Spinal cord (tissue), 10 donors: Measurements from ENCODE around the gene HCN1. TPM values are rescaled to one million over a fixed set of nuclear protein-coding genes. Genes with fewer than 3 reads are reported as not detected.

Experiments
- DNase-seq, 6 donors: peaks; one replicate each; pipeline versions ENCODE4 v3.0.0 to v3.0.0-alpha.2; 2013 to 2015; ENCODE audit warnings: low spot score in 6 of 6, low read depth in 4 of 6
- H3K27ac ChIP-seq: one replicate; pipeline ENCODE4 v1.5.1; 2013; ENCODE audit warnings: low read depth, low read length, control low read depth
- H3K27me3 ChIP-seq: one replicate; pipeline ENCODE4 v1.6.1; 2013; ENCODE audit warnings: low read length; ENCODE audit not compliant: control insufficient read depth, insufficient read depth
- H3K36me3 ChIP-seq: one replicate; pipeline ENCODE4 v1.6.1; 2013; ENCODE audit warnings: low read length; ENCODE audit not compliant: control insufficient read depth, insufficient read depth
- H3K4me1 ChIP-seq: one replicate; pipeline ENCODE4 v1.6.1; 2013; ENCODE audit warnings: low read length; ENCODE audit not compliant: control insufficient read depth, insufficient read depth
- H3K4me3 ChIP-seq: one replicate; pipeline ENCODE4 v1.5.1; 2013; ENCODE audit warnings: low read depth, low read length, control low read depth
- H3K9me3 ChIP-seq: one replicate; pipeline ENCODE4 v1.6.1; 2013; ENCODE audit warnings: low read length; ENCODE audit not compliant: control insufficient read depth, insufficient read depth
- WGBS: methylation state at CpG from one replicate; pipeline ENCODE4 v1.1.5; 2013; ENCODE audit warnings: missing lambda C conversion rate; ENCODE audit not compliant: insufficient coverage; 5-methylcytosine and 5-hydroxymethylcytosine counted together
- long read RNA-seq, 4 donors: transcript quantifications; one replicate each; lab custom pipeline, GENCODE V29; 2026
- polyA plus RNA-seq, 2 donors: library from polyadenylated mRNA; unstranded; fragments of 120-200 nt; gene quantifications; one replicate each; pipeline ENCODE4 v1.2.1, GENCODE V29; 2013; ENCODE audit not compliant: insufficient read length in 2 of 2
- total RNA-seq, 2 donors: library from RNA; depleted of rRNA in 1 of 2; stranded (reverse); fragments of 120-200 nt in 1 of 2; fragments of >200 nt in 1 of 2; gene quantifications; one replicate each; pipeline versions ENCODE4 v1.2.3 to v1.2.4, GENCODE V29; 2013 to 2014
- donor health status: healthy.

HCN1 gene
- total RNA-seq (10 to 100 TPM in 1 of 2 donors, 1 to 10 TPM in 1; 1.9 to 16.7 TPM), polyA plus RNA-seq (1 to 10 TPM; 6.5 to 8.9 TPM)
- long read RNA-seq, donor 1 = 0 reads
- long read RNA-seq, donor 2 = 0 reads
- long read RNA-seq, donor 3, full-length matches to known transcripts = 1 of 1 reads
- long read RNA-seq, donor 3, partial matches to known transcripts = 0 of 1 reads
- long read RNA-seq, donor 3, other reads (novel, unspliced or antisense) = 0 of 1 reads
- long read RNA-seq, donor 4 = 0 reads

DNA sequence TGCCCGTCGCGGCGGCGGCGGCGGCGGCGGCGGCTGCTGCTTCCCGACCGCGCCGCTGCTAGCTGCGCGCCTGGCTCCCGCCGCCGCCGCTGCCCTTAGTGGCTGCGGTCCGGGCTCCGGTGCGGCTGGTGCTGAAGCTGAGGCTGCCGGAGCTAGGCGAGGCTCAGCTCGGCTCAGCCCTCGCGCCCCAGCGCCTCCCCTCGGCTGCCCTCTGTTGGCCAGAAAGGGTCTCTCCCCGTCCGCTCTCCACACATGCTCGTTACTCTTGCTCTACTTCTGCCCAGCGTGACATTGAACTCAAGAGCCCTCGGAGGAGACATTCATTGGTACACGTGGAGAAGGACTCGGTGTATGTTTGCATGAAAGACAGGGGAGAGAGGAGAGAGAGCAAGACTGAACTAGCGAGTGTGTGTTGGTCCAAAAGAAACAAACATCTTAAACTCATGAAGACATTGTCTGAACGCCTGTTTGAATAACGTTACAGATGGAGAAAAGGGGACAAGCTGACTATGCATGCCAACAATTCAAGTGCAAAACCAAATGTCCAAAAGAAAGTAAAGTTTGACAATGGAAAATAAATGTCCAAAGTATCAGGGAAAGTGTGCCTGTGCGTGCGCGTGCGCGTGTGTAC is at the start of gene HCN1:
TSS of gene HCN1 (minus strand) at position 175 of the 631 bp plus-strand sequence.
- Histone ChIP-seq H3K4me1 (peaks cover 10% of the 10 kb centered on the region), H3K27me3 (peaks cover 12% of the 10 kb centered on the region), H3K27ac (no peak within 1 kb of the TSS), H3K4me3 (peak within 1 kb of the TSS; percentile 22), H3K9me3 (no peaks in the 10 kb centered on the region), H3K36me3 (no peaks in the 10 kb centered on the region)
- WGBS = 0% methylated on average over 33 of the region's 46 CpGs
- peak; percentile 44 to 96 (median 74) for DNase-seq

GRCh38 chr5:45741110-45741509 is 44.9 kb upstream of the HCN1 start:
- Histone ChIP-seq H3K9me3 (no peaks in the 10 kb centered on the region), H3K27ac (no peak overlapping the region), H3K36me3 (no peaks in the 10 kb centered on the region), H3K4me3 (no peak overlapping the region), H3K27me3 (no peaks in the 10 kb centered on the region), H3K4me1 (no peaks in the 10 kb centered on the region)
- DNase-seq = no peak
- WGBS = 53% methylated on average over 3 of the region's 5 CpGs

DNA sequence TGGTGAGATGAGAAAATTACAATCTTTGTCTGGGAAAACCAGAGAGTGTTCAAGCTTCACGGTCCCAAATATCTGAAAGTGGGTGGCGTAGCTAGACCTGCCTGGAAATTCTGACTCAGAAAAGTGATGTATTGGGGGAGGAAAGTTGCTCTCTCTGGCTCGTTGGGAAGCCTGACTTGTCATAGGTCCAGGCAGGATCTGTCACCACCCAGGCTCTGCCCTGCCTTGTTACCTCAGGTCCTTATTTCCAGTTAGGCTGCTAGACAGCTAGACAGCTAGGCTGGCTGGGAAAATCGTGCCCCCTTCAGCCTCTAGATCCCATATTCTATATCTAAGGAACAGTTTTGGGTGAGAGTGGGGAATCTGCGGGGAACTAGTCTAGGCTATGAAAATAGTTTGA is 41.0 kb upstream of the HCN1 start:
- Histone ChIP-seq H3K27me3 (no peaks in the 10 kb centered on the region), H3K9me3 (no peaks in the 10 kb centered on the region), H3K4me3 (no peak overlapping the region), H3K4me1 (no peaks in the 10 kb centered on the region), H3K27ac (no peak overlapping the region), H3K36me3 (no peaks in the 10 kb centered on the region)
- DNase-seq = no peak
- WGBS = 76% methylated on average over 3 of the region's 5 CpGs

DNA sequence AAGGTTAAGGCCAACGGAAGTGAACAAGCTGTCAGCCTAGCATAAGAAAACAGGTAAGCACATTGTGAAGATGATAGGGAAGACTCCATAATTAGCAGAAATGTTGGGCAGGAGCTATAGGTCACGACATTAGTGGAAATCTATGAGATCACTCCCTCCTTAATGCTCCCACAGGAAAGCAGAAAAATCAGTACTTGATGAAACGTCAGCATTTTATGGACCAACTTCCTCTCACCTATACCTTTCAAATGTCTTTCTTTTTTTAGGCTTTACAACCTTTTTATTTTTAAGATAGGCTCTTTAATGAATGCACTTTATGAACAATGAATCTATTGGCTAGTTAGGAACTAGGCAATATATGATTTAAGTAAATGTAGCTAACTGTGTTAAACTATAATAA is 29.4 kb upstream of the HCN1 start:
- H3K4me3 ChIP-seq = no peak overlapping the region
- 89% methylated on average over 1 of the region's 3 CpGs for WGBS
- no peak for DNase-seq
- no peak overlapping the region for H3K27ac ChIP-seq
- H3K4me1 ChIP-seq = no peaks in the 10 kb centered on the region
- no peaks in the 10 kb centered on the region for H3K9me3 ChIP-seq
- H3K36me3 ChIP-seq = no peaks in the 10 kb centered on the region
- H3K27me3 ChIP-seq = no peaks in the 10 kb centered on the region

- DNase-seq = peak in 1 of 6 donors; percentile 60
- Histone ChIP-seq H3K36me3 (no peaks in the 10 kb centered on the region), H3K27me3 (peaks cover 12% of the 10 kb centered on the region), H3K4me1 (peaks cover 10% of the 10 kb centered on the region), H3K27ac (no peak overlapping the region), H3K4me3 (no peak overlapping the region), H3K9me3 (no peaks in the 10 kb centered on the region)
- WGBS = 64% methylated on average over 4 of the region's 6 CpGs
Measured at GRCh38 chr5:45697201-45697600, 1.0 kb upstream of the HCN1 start.

DNA sequence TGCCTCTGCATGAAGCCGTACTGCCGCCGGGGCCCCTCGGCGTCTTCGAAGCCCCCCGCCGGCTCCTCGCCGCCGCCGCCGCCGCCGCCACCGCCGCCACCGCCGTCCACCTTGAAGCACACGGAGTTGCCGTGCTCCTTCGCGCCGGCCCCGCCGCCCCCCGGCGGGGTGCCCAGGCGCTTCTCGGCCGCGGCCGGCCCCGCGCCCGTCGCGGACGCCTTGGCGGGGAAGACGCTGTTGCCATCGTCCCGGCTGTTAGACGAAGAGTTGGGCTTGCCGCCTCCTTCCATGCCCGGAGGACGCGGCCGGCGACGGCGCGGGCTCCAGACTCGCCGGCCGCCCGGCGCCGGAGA is 400 bp downstream of the HCN1 start:
- no peaks in the 10 kb centered on the region for H3K36me3 ChIP-seq
- H3K4me1 ChIP-seq = peaks cover 10% of the 10 kb centered on the region
- DNase-seq = no peak
- H3K9me3 ChIP-seq = no peaks in the 10 kb centered on the region
- H3K27me3 ChIP-seq = peaks cover 12% of the 10 kb centered on the region
- H3K27ac ChIP-seq = no peak overlapping the region
- WGBS = under 1% methylated on average over 59 of the region's 59 CpGs
- no peak overlapping the region for H3K4me3 ChIP-seq

DNA sequence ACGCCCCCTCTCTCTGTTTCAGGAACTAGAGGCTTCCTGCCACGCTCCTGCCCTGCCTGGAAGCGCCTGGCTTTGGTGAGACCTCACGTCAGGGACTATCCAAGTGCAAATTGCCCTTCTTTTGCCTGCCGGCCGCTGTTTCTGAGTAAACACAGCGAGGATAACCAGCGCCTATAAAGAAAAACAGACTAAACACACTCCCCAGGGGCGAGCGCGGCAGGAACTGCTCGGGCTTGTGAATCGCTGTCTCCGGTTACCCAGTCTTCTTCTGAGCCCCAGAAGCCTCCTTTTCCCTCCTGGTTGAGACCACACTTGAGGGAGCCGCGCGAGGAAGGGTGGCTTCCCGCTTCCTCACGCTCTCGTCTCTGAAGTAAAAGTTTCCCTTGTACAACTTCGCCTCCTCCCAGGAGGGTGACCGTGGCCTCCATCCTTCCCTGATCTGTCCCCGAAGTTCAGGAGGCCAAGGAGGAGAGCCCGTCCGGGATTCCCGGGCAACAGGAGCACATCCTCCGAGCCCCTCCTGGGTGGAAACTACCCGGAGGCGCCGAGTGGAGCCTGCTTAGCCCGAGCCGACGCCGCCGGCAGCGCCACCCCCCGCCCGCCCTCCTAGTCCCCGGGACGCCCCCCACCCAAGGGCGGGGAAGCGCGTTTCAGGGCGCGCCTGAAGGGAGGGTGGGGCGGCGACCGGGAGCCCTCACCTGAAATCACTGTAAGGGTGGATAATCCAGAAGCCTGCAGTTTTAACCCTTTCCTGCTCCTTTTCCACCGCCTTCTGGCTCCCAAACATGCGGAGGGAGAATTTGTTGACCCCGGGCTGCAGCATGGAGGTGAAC is 993 bp downstream of the HCN1 start:
- peak overlapping the region; percentile 22 for H3K4me3 ChIP-seq
- no peaks in the 10 kb centered on the region for H3K36me3 ChIP-seq
- WGBS = under 1% methylated on average over 39 of the region's 51 CpGs
- H3K9me3 ChIP-seq = no peaks in the 10 kb centered on the region
- H3K4me1 ChIP-seq = peaks cover 10% of the 10 kb centered on the region
- peak in 3 of 6 donors; percentile 28 to 66 (median 57) for DNase-seq
- H3K27ac ChIP-seq = no peak overlapping the region
- H3K27me3 ChIP-seq = peaks cover 12% of the 10 kb centered on the region

DNA sequence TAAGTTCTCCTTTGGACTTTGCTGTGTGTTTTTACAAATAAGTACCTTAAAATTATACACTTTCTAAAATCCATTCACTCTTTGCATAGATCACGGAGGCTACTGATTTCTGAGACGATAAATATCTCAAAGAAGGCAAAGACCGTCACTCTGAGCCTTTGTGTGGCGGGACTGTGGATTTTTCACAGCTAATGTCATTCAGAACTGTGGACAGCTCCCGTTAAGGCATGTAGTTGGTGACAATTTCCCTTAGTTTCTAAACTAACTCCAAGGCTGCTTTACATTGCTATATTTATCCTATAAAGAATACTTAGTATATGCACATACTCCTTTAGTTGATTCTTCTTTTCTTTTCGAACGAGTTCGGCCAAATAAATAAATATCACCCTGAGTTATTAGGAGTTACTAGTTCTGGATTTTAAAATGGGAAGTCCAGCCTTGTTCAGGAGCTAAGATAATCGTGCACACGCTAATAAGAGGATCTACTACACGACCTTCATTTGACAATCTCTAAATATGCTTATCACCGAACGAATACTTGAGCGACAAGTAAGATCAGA is 1.8 kb downstream of the HCN1 start:
- peak in 2 of 6 donors; percentile 30 to 36 for DNase-seq
- 13% methylated on average over 4 of the region's 14 CpGs for WGBS
- Histone ChIP-seq H3K4me1 (peaks cover 10% of the 10 kb centered on the region), H3K27ac (no peak overlapping the region), H3K9me3 (no peaks in the 10 kb centered on the region), H3K4me3 (peak overlapping the region; percentile 22), H3K36me3 (no peaks in the 10 kb centered on the region), H3K27me3 (peaks cover 12% of the 10 kb centered on the region)

DNA sequence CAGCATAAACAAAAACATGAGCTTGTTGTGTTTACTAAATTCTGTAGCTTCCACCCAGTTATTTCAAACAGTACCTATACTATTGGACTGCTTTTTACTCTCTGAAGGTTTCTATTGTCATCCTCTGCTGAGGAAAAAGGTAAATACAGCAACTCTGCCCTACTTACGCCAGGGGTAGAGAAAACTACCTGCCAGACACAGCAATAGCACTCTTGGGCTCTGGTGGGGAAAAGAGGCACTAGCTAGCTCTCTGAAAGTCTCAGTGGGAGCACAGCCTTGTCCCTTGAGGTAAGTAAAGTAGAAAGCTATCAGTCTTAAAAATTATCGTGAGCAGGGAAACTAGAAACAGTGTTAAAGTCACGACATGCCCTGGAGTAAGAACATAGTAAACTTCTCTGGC is 3.7 kb downstream of the HCN1 start:
- DNase-seq = no peak
- no peak overlapping the region for H3K27ac ChIP-seq
- no peaks in the 10 kb centered on the region for H3K36me3 ChIP-seq
- WGBS = no CpG with 5 or more reads among the region's 3 CpGs
- H3K4me1 ChIP-seq = peaks cover 10% of the 10 kb centered on the region
- peaks cover 12% of the 10 kb centered on the region for H3K27me3 ChIP-seq
- H3K4me3 ChIP-seq = no peak overlapping the region
- no peaks in the 10 kb centered on the region for H3K9me3 ChIP-seq
